SK-N-SH (cell line): ENCODE data around the gene INTS3. TPM values are rescaled to one million over a fixed set of nuclear protein-coding genes. Genes with fewer than 3 reads are reported as not detected.

Experiments used
- CTCF ChIA-PET: fragments of 300-600, 350-600 bp; formaldehyde crosslinking; extraction: SDS; loops from one replicate; lab custom pipeline; 2021; lab: Yijun Ruan, JAX
- POLR2A ChIA-PET: fragments of 350-600 bp; sonication (Branson Sonifier 250); formaldehyde crosslinking; extraction: SDS; loops from one replicate; lab custom pipeline; 2020; ENCODE audit warnings: antibody characterized with exemption, inconsistent platforms; lab: Yijun Ruan, JAX
- DNase-seq: peaks from one replicate; pipeline ENCODE4 v3.0.0; 2012
- H2AFZ ChIP-seq: fragments of 200-600 bp; sonication (generic); 2 replicates; pipeline ENCODE4 v1.8.1; 2016; ENCODE audit warnings: antibody characterized with exemption, mild to moderate bottlenecking, low read depth
- H3F3A ChIP-seq: fragments of 200-600 bp; sonication (generic); replicated peaks from 2 replicates; pipeline ENCODE3; 2016; ENCODE audit warnings: antibody characterized with exemption, mild to moderate bottlenecking; ENCODE audit not compliant: insufficient read depth
- H3K27ac ChIP-seq, 2 experiments: fragments of 200-500 bp in 1 of 2; fragments of 200-600 bp in 1 of 2; sonication (Bioruptor generic) in 1 of 2; sonication (generic), shearing (Covaris generic) in 1 of 2; 2 replicates each; pipeline versions ENCODE4 v1.5.1 to v1.6.1; 2014 to 2016; ENCODE audit warnings: low read depth in 2 of 2, inconsistent platforms in 1 of 2, low read length in 1 of 2, mild to moderate bottlenecking in 1 of 2, mixed read lengths in 1 of 2
- H3K27me3 ChIP-seq: fragments of 200-600 bp; sonication (generic), shearing (Covaris generic); 2 replicates; pipeline ENCODE4 v1.6.1; 2016; ENCODE audit warnings: mixed run types; ENCODE audit not compliant: insufficient read depth
- H3K36me3 ChIP-seq, 2 experiments: fragments of 200-500 bp in 1 of 2; fragments of 200-600 bp in 1 of 2; sonication (Bioruptor generic) in 1 of 2; sonication (generic) in 1 of 2; replicated peaks in 1 of 2; 2 replicates each; pipeline versions ENCODE3 to v1.5.1; 2014 to 2016; ENCODE audit warnings: low read length in 1 of 2, mild to moderate bottlenecking in 1 of 2; ENCODE audit not compliant: insufficient read depth in 2 of 2, control insufficient read depth in 1 of 2
- H3K4me1 ChIP-seq, 2 experiments: fragments of 200-500 bp in 1 of 2; fragments of 200-600 bp in 1 of 2; sonication (Bioruptor generic) in 1 of 2; sonication (generic), shearing (Covaris generic) in 1 of 2; 2 replicates each; pipeline versions ENCODE4 v1.5.1 to v1.6.1; 2014 to 2016; ENCODE audit warnings: low read depth in 1 of 2, low read length in 1 of 2, mixed run types in 1 of 2; ENCODE audit not compliant: insufficient read depth in 2 of 2, control insufficient read depth in 1 of 2
- H3K4me2 ChIP-seq: fragments of 200-600 bp; sonication (generic), shearing (Covaris generic); 2 replicates; pipeline ENCODE4 v1.6.1; 2017; ENCODE audit warnings: mixed run types
- H3K4me3 ChIP-seq, 2 experiments: fragments of 200-500 bp in 1 of 2; fragments of 200-600 bp in 1 of 2; sonication (Bioruptor generic) in 1 of 2; sonication (generic), shearing (Covaris generic) in 1 of 2; 2 replicates each; pipeline versions ENCODE4 v1.5.1 to v1.8.1; 2014 to 2016; ENCODE audit warnings: low read depth in 2 of 2, inconsistent platforms in 1 of 2, low read length in 1 of 2, mild to moderate bottlenecking in 1 of 2, mixed read lengths in 1 of 2, moderate library complexity in 1 of 2
- H3K79me2 ChIP-seq: fragments of 200-600 bp; sonication (generic); 2 replicates; pipeline ENCODE4 v1.8.1; 2017; ENCODE audit warnings: mild to moderate bottlenecking; ENCODE audit not compliant: insufficient read depth
- H3K9ac ChIP-seq: fragments of 200-600 bp; sonication (generic); 2 replicates; pipeline ENCODE4 v1.6.1; 2017; ENCODE audit warnings: mixed run types
- H3K9me2 ChIP-seq: fragments of 200-600 bp; sonication (generic); 2 replicates; pipeline ENCODE4 v1.6.1; 2017; ENCODE audit warnings: mixed run types
- H3K9me3 ChIP-seq: fragments of 200-600 bp; sonication (generic); 2 replicates; pipeline ENCODE4 v1.6.1; 2017; ENCODE audit warnings: mixed run types, mild to moderate bottlenecking, moderate library complexity
- H4K20me1 ChIP-seq: fragments of 200-600 bp; sonication (generic); 2 replicates; pipeline ENCODE4 v1.6.1; 2017; ENCODE audit warnings: mild to moderate bottlenecking, mixed run types; ENCODE audit not compliant: insufficient read depth
- CHD2 ChIP-seq: fragments of 150-350 bp; IDR thresholded peaks from 2 replicates; pipeline ENCODE4 v1.6.1; 2018; ENCODE audit warnings: low read length; ENCODE audit not compliant: partially characterized antibody
- CTCF ChIP-seq: fragments of 200-600 bp; sonication (generic); IDR thresholded peaks from 2 replicates; pipeline ENCODE4 v1.6.1; 2017; ENCODE audit warnings: antibody characterized with exemption, mild to moderate bottlenecking, moderate library complexity
- ELF1 ChIP-seq: IDR thresholded peaks from 2 replicates; pipeline ENCODE4 v1.4.0; 2012
- FOSL2 ChIP-seq: IDR thresholded peaks from 2 replicates; pipeline ENCODE4 v1.4.0; 2012; ENCODE audit warnings: low read depth, mild to moderate bottlenecking, moderate library complexity, borderline replicate concordance
- FOXJ3 ChIP-seq: sonication (generic); formaldehyde crosslinking; IDR thresholded peaks from 2 replicates; pipeline ENCODE4 v1.5.1; 2020; ENCODE audit warnings: mild to moderate bottlenecking, missing genetic modification reagents
- FOXM1 ChIP-seq: IDR thresholded peaks from 2 replicates; pipeline ENCODE4 v1.4.0; 2012; ENCODE audit warnings: low read depth, mild to moderate bottlenecking
- GABPA ChIP-seq: IDR thresholded peaks from 2 replicates; pipeline ENCODE4 v1.4.0; 2012; ENCODE audit warnings: low read depth, mild to moderate bottlenecking
- IRF3 ChIP-seq: fragments of 150-350 bp; IDR thresholded peaks from 2 replicates; pipeline ENCODE4 v1.6.1; 2016; ENCODE audit warnings: mild to moderate bottlenecking, low read depth, low read length
- JUND ChIP-seq: IDR thresholded peaks from 2 replicates; pipeline ENCODE4 v1.4.0; 2012
- MXI1 ChIP-seq: IDR thresholded peaks from 2 replicates; pipeline ENCODE4 v1.6.1; 2012; ENCODE audit warnings: mild to moderate bottlenecking, low read depth, low read length, improper control_type of control experiment
- NFIC ChIP-seq: IDR thresholded peaks from 2 replicates; pipeline ENCODE4 v1.4.0; 2012; ENCODE audit warnings: borderline replicate concordance
- PBX3 ChIP-seq: IDR thresholded peaks from 2 replicates; pipeline ENCODE4; 2012
- RAD21 ChIP-seq: IDR thresholded peaks from 2 replicates; pipeline ENCODE4 v1.6.1; 2012; ENCODE audit warnings: mild to moderate bottlenecking, low read length
- RCOR1 ChIP-seq: fragments of 150-350 bp; IDR thresholded peaks from 2 replicates; pipeline ENCODE4 v1.6.1; 2017; ENCODE audit warnings: antibody characterized with exemption, low read length
- REST ChIP-seq: IDR thresholded peaks from 2 replicates; pipeline ENCODE4 v1.6.1; 2012; ENCODE audit warnings: mild to moderate bottlenecking, low read depth, low read length, moderate library complexity
- SIN3A ChIP-seq: IDR thresholded peaks from 2 replicates; pipeline ENCODE4 v1.6.1; 2012; ENCODE audit warnings: low read depth, mild to moderate bottlenecking, low read length, moderate library complexity, borderline replicate concordance
- SMC3 ChIP-seq: IDR thresholded peaks from 2 replicates; pipeline ENCODE4 v1.6.1; 2012; ENCODE audit warnings: low read depth, low read length, improper control_type of control experiment
- TAF1 ChIP-seq: IDR thresholded peaks from 2 replicates; pipeline ENCODE4 v1.6.1; 2012; ENCODE audit warnings: low read depth, mild to moderate bottlenecking, low read length, moderate library complexity, borderline replicate concordance
- TCF12 ChIP-seq: IDR thresholded peaks from 2 replicates; pipeline ENCODE4 v1.4.0; 2012
- USF1 ChIP-seq: IDR thresholded peaks from 2 replicates; pipeline ENCODE4 v1.4.0; 2012; ENCODE audit warnings: low read depth, borderline replicate concordance
- WGBS: methylation state at CpG from one replicate; pipeline ENCODE4 v1.1.6; 2017; ENCODE audit warnings: low lambda C conversion rate; 5-methylcytosine and 5-hydroxymethylcytosine counted together
- polyA plus RNA-seq, 3 experiments: library from polyadenylated mRNA; depleted of rRNA; stranded (reverse); fragments of >200 nt; gene quantifications; 2 replicates each; pipeline ENCODE4 v1.2.3, GENCODE V29; 2012

The INTS3 gene
- polyA plus RNA-seq, 1 of the 3 experiments (the other 2 are of a cell fraction), result 64.3 TPM

GRCh38 chr1:153794624-153795329 lies 66.9 kb downstream of the INTS3 start:
- Histone ChIP-seq H3K4me2 (no peak overlapping the region), H3F3A (no peaks in the 10 kb centered on the region), H3K27ac (no peak overlapping the region), H4K20me1 (no peaks in the 10 kb centered on the region), H3K36me3 (no peaks in the 10 kb centered on the region), H3K79me2 (no peaks in the 10 kb centered on the region), H3K9me3 (no peaks in the 10 kb centered on the region), H3K9me2 (no peaks in the 10 kb centered on the region), H2AFZ (no peak overlapping the region), H3K4me3 (no peak overlapping the region), H3K27me3 (no peaks in the 10 kb centered on the region), H3K9ac (no peak overlapping the region), H3K4me1 (no peaks in the 10 kb centered on the region; a peak in 1 of 4 replicates)
- ChIA-PET POLR2A (interaction anchor here (0.5 kb wide), 1 partner anchor 175 kb away, joined by 4 read pairs; no protein-coding TSS in a partner anchor), CTCF (interaction anchor here (1.1 to 2.5 kb wide), 4 partner anchors 11 to 192 kb away, joined by 3 to 7 read pairs (median 5); partner anchors contain the start of genes DENND4B and RAB13)
- DNase-seq, result peak; percentile 60
- WGBS, result 71% methylated on average over 6 of the region's 14 CpGs
- TF ChIP-seq SIN3A (no peak), USF1 (no peak), NFIC (no peak), CTCF (no peak), TAF1 (no peak), TCF12 (no peak), RCOR1 (no peak), MXI1 (no peak), CHD2 (no peak), IRF3 (no peak), SMC3 (no peak), REST (no peak), FOSL2 (no peak), FOXJ3 (CRISPR knock-in tag) (no peak), RAD21 (no peak), JUND (no peak), PBX3 (no peak), FOXM1 (no peak), ELF1 (no peak), GABPA (no peak)
